Cardiac septum (tissue), 1 donor: ENCODE data around the gene USF2. TPM values are rescaled to one million over a fixed set of nuclear protein-coding genes. Genes with fewer than 3 reads are reported as not detected.

Experiments used
- DNase-seq: peaks from one replicate; pipeline ENCODE4 v3.0.0-alpha.2; 2020; ENCODE audit warnings: low spot score
- intact Hi-C: fragments of 100-400 bp; cut with DNase I; formaldehyde crosslinking; loops from one replicate; pipeline ENCODE4 v1.14.0; 2022
- total RNA-seq: library from RNA; stranded (reverse); fragmentation: NEBNext Ultra II Directional; extraction: Animal tissue kit (Norgen Biotek cat#: 25700); gene quantifications from one replicate; pipeline ENCODE4 v1.2.1, GENCODE V29; 2021
- donor health status: DM: no; HTN: no; CAD: no.

The USF2 gene
- total RNA-seq, 1 donor from 2014 or later = 174 TPM

DNA sequence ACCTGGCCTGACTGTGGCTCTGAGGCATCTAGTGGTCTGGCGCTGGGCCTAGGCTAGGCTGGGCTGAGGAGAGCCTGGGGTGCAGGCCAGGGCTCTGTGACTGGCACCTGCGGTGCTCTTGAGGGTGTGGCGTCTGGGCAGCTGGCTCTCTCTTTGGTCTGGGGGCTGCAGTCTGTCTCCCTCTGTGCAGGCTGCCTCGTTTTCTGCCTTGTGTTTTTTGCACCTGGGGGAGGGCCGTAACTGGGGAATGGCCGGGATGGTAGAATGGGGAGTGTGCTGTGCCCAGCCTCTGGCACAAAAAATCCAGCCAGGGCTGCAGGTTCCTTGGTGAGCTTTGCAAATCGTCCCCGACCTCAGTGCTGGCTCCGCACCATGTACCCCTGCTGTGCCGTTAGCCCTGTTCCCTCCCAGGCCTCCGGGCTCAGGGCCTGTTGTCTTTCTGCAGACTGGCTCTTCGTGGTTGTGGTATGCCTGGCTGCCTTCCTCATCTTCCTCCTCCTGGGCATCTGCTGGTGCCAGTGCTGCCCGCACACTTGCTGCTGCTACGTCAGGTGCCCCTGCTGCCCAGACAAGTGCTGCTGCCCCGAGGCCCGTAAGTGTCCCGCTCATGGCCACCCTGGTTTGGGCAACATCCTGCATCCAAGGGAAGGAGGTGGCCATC lies 6.5 kb upstream of the USF2 start:
- peak; percentile 63 for DNase-seq

DNA sequence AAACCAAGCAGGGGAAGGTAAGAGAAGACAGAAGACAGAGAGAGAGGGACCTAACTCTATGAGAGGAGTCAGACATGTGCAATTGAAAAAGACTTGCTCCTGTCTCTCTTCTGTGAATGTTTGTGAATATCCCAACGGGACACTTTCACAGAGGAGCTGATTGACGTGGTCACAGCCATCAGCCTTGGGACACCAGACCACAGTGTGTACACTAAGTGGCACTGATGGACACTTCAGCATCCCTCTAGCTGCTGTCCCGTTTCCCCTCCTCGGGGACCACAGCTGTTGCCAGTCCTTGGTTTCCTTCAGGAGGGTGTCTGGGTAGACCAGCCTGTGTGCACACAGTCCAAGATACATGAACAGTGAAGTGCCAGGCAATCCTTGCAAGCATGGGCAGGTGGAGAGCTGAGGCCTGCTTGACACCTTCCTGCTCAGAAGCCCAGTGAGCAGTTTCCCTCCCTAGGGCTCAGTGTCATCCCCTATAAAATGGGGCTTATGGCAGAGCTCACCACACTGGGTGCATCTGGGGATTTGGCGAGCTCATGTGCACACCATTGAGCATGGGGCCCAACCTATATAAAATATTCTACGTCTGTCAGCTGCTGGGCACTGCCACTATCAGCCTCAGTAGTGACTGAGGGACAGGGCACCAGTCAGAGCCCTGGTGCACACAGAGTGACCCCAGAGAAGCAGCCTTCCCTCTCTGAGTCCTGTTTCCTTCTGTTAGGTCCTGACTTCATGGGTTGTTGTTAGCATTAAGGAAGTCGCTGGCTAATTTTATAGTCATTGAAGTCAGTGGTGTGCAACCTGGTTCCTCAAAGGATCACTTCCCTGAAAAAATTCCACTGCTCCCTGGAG lies 4.3 kb upstream of the USF2 start:
- intact Hi-C loops = no loop called here
- peak; percentile 75 for DNase-seq

More for the DNA sequence above, 6.5 kb upstream of the USF2 start:
- intact Hi-C loops = no loop called here

DNA sequence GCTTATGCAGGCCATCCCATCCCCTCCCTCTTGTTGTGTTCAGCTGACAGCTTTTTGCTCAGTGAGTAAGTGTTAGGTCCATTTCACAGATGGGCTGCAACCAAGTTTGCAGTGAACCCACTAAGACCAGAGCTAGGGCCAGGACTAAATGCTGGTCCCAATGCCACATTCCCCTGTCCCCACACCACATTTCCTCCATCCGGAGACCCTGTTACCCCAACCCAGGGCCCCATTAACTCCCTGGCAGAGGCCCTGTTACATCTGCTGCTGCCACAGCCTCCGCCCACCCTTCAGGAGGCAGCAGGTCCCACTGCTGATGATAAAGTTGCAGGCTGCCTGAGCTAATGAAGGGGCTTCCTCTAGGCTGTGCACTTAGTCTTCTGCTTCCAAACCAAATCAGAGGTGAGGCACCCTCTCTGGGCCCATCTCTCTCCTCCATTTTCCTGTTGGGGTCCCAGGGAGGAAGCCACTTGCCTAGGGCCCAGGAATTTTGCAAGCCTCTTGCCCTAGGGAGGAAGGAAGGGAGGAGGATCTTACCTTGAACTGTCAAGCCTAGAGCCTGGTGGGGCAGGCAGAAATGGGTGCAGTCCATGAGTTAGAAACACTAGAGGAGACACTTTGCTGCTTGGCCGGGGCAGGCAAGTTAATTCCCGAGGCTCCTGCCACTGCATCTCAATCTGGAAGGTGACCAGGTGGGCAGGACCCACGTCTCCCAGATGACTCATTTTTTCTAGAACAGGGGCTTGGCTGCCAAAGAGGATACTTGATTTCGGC lies 3.4 kb upstream of the USF2 start:
- intact Hi-C loops = no loop called here
- peak; percentile 60 for DNase-seq

DNA sequence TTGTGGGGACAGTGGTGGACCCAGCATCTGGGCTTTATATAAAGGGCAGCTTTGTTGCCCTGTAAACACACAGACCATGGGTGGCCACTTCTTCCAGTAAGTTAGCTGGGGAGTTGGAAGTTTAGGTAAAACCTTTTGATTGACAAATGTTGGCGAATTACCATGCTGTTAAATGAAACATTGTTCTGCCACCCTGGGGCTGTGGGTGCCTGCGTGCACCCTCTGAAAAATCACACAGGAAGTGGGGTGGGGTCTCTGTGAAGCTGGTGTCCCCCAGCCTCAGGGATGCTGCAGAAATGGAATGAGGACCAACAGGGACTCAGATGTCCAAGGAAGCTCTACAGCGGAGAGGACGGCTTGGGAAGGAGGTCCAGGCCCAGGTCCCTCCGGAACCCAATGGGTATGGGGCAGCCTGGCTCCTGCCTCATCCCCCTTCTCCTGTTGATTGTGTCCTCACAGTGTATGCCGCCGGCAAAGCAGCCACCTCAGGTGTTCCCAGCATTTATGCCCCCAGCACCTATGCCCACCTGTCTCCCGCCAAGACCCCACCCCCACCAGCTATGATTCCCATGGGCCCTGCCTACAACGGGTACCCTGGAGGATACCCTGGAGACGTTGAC lies 2.8 kb upstream of the USF2 start:
- DNase-seq = peak; percentile 68

DNA sequence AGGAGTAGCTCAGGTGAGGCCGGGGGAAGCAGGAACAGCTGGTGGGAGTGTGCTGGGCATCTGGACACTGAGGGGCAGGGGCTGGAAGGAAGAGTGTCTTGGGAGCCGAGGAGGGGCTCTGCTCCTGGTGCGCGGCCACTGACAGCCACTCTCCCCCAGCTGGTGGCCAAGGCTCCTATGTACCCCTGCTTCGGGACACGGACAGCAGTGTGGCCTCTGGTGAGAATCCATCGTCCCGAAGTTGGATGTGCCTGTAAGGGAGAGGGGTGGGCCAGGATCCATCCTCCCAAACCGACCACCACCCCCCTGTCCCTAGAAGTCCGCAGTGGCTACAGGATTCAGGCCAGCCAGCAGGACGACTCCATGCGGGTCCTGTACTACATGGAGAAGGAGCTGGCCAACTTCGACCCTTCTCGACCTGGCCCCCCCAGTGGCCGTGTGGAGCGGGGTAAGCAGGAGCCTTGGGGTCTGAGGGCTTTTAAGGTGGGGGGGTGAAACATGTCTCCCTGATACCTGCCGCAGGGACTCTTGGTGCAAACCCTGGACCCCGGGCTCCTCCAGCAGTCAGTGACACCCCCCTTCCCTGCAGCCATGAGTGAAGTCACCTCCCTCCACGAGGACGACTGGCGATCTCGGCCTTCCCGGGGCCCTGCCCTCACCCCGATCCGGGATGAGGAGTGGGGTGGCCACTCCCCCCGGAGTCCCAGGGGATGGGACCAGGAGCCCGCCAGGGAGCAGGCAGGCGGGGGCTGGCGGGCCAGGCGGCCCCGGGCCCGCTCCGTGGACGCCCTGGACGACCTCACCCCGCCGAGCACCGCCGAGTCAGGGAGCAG lies 2.0 kb upstream of the USF2 start:
- intact Hi-C loops = no loop called here
- DNase-seq = peak; percentile 74

More for the DNA sequence above, 2.8 kb upstream of the USF2 start:
- intact Hi-C loops = no loop called here

DNA sequence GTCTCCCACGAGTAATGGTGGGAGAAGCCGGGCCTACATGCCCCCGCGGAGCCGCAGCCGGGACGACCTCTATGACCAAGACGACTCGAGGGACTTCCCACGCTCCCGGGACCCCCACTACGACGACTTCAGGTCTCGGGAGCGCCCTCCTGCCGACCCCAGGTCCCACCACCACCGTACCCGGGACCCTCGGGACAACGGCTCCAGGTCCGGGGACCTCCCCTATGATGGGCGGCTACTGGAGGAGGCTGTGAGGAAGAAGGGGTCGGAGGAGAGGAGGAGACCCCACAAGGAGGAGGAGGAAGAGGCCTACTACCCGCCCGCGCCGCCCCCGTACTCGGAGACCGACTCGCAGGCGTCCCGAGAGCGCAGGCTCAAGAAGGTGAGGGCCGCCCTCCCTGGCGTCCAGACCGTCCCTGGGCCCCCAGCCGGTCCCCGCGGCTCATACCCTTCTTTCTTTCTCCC lies 1.4 kb upstream of the USF2 start:
- peak; percentile 79 for DNase-seq
- intact Hi-C loops = no loop called here

DNA sequence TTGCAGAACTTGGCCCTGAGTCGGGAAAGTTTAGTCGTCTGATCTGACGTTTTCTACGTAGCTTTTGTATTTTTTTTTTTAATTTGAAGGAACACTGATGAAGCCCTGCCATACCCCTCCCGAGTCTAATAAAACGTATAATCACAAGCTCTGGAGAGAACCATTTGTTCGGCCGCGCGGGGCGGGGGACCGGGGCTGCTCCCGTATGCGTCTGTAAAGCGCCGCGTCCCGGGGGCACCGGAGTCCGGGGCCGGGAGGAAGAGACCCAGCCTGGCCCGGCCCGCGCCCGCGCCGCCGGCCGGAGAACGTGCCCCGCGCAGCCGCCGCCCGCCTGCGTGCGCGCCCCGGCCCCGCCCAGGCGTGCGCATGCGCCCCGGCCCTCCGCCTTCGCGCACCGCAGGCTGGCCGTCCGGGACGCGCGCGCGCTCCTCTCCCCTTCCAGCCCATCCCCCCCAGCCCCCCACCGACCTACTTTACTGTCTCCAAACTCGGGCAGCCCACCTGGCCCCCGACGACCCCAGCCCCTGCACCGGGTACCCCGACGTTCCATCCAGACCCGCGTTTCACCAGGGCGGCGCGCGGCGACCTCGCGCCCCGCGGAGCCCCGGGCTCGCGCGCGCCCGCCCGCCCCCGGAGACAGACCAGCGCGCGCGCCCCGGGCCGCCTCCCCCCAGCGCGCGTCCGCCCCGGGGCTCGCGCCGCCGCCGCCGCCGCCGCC lies 785 bp upstream of the USF2 start:
- intact Hi-C loops = loop anchor here (2.0 kb wide), 1 partner anchor 125 kb away; the partner anchor contains the start of gene FXYD7
- DNase-seq = peak; percentile 85

DNA sequence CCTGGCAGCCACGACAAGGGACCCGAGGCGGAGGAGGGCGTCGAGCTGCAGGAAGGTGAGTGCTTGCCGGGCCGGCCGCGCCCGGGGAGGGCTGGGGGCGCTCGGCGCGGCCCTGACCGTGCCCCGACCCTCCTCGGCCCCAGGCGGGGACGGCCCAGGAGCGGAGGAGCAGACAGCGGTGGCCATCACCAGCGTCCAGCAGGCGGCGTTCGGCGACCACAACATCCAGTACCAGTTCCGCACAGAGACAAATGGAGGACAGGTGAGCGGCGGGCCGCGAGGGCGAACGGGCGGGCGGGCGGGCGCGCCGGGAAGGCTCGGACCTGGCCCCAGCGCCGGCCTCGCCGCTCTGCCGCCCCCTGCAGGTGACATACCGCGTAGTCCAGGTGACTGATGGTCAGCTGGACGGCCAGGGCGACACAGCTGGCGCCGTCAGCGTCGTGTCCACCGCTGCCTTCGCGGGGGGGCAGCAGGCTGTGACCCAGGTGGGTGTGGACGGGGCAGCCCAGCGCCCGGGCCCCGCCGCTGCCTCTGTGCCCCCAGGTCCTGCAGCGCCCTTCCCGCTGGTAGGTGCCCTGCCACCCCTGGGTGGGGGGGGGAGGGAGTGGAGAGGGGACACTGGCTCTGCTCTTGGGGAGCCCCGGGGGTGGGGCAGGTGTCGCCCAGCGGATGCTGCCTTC lies 816 bp downstream of the USF2 start:
- peak; percentile 95 for DNase-seq
- intact Hi-C loops = loop anchor here (2.0 kb wide), 1 partner anchor 127 kb away; the partner anchor contains the start of gene FXYD7

DNA sequence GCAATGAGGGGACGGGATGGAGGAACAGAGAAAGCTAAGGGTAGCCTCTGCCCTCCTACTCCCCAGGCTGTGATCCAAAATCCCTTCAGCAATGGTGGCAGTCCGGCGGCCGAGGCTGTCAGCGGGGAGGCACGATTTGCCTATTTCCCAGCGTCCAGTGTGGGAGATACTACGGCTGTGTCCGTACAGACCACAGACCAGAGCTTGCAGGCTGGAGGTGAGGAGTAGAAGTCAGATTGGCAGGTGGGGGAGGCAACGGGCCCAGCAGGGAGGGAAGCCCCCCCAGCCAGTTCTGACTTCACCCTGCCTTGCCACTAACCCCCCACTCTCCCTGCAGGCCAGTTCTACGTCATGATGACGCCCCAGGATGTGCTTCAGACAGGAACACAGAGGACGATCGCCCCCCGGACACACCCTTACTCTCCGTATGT lies 1.6 kb downstream of the USF2 start:
- intact Hi-C loops = no loop called here
- DNase-seq = no peak

DNA sequence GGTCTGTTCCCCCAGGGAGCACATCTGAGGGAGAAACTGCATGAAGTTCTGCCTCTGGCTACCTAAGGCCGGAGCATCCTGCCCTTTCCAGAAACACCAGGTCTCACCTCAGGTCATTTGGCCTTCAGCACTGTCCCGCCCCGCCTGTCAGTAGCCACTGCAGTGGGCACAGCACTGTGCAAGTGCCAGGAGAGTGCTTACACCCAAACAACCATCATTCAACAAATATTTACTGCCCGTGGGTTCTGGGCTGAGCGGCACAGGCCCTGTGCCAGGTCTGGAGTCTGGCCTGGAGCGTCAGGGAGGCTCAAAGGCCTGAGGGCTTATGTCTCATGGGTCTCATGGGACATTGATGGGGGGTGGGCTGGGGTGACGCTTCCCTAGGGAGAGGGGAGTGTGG lies 2.8 kb downstream of the USF2 start:
- intact Hi-C loops = no loop called here
- DNase-seq = no peak

DNA sequence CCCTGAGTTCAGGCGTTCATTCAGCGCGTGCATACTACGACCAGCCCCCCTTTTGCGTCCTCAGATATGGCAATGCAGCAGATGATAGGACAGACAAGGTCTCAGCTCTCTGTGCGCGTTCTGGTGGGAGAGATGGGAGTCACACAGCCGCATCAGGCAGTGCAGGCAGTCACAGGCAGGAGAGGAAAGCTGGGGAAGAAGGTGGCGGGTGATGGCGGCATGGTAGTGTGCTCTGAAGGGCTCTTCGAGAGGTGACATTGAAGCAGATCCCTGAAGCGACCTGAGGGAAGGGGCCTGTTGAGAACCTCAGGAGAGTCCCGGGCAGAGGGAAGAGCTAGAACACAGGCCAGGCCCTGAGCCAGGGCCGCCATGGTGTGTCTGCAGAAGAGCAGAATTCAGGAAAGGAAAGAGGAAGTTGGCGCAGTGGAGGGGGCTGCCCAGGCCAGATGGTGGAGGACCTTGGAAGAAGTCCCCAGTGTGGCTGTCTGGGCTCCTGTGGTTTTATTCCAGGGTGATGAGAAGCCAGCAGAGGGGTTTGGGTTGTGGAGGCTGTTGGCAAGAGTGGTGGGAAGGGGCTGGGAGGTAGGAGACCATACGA lies 3.5 kb downstream of the USF2 start:
- no peak for DNase-seq
- intact Hi-C loops = no loop called here

DNA sequence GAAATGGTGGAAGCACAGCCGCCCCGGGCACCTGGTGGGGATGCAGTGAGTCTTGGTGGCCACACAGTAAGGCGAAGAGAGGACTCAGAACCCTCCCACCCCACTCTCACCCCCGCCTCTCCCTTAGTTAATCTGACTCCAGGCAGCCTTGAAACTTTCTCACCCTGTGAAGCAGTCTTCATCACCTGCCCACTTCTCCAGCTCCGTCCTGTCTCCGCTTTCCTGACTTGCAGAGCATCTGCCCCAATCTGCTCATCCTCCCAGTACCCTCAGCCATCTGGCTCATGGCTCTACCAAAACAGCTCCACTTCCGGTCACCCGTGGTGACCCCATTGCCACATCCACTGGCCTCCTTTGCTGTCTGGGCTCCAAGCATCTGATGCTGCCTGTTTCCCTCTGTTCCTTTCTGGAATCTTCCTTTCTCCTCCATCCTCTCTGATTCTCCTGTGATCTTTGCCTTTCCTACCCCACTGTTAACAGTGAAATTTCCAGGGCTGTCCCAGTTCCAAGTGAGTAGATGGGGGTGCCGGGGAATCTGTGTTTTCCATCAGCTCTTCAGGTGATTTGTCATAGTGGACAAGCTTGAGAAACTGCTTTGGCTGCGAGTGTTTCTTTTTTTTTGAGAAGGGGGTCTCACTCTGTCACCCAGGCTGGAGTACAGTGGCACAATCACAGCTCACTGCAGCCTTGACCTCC lies 4.3 kb downstream of the USF2 start:
- DNase-seq = no peak
- intact Hi-C loops = no loop called here

DNA sequence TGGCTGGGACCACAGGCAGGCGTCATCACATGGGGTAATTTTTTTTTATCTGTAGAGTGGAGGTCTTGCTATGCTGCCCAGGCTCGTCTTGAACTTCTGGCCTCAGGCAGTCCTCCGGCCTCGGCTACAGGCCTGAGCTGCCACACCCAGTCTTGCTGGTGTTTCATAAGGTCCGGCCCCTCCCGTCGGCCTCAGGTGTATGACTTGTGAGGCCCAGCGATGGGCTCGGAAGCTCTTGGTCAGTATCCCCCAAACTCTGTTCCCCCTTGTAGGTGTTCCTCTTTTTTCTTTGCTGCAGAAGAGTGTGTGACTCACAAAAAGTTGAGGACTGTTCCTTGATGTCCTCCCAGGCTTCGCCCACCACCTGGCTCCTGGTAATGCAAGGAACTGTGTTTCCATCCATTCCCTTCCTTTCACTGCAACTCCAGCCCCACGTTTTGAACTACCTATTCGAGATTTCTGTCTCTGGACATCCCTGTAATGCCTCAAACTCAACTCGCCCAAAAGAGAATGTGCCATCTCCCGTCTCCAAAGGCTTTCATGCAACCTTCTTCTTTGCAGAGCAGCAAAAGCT lies 5.0 kb downstream of the USF2 start:
- intact Hi-C loops = no loop called here

DNA sequence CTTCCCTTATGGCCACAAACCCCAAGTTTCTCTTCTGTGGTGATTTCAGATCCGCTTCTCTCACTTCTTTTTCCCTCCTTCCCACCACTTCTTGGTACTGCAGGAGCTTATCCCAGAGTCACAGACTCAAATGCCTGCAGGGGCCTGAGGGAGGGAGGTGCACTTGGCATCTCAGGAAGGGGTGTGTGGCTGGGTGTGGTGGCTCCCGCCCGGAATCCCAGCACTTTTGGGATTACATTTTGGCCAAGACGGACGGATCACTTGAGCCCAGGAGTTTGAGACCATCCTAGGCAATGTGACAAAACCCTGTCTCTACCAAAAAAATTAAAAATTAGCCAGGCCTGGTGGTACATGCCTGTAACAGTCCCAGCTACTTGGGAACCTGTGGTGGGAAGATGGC lies 5.6 kb downstream of the USF2 start:
- intact Hi-C loops = no loop called here
- no peak for DNase-seq

More for the DNA sequence above, 5.0 kb downstream of the USF2 start:
- DNase-seq = no peak

DNA sequence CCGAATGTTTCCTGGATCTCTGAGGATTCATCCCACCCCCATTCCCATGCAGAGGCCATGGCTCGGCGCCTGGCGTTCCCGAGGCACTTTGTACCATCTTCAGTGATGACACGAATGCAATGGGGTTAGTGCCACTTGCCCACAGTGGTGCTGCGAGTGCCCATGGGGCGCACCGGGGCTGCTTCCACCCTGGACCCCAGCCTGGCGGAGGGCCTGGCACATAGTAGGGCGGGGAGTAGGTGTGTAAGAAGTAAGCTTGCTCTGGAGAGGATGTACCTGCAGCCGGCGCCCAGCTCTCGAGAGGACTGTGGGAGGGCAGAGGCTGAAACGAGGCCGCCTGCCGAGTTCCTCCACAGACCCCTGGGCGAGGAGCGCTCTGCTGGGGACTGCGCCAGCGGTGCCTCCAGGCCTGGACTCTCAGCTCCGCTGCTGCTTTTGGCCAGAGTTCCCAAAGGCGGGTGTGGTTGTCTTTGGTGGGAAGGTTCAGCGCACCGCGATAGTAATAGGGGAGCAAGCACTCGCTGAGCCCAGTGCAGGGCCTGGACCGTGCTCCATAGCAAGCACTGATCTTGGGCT lies 8.0 kb downstream of the USF2 start:
- intact Hi-C loops = no loop called here
- no peak for DNase-seq
